D721Med (cell line): ENCODE results near the gene MEGF10.

Experiments
- DNase-seq: peaks from one replicate; pipeline ENCODE4 v3.0.0; 2011; ENCODE audit warnings: low spot score; ENCODE audit not compliant: insufficient read length
- FAIRE-seq: peaks from 2 replicates; lab custom pipeline; 2011; peaks lifted over from hg19 to GRCh38; lab: Jason Lieb, UNC
- CTCF ChIP-seq: IDR thresholded peaks from 2 replicates; pipeline ENCODE4 v1.5.1; 2012; ENCODE audit warnings: mild to moderate bottlenecking, control low read depth; ENCODE audit not compliant: insufficient read depth; ENCODE audit errors: missing control alignments

MEGF10 gene

GRCh38 chr5:127445328-127445727, 154.7 kb downstream of the MEGF10 start:
- no peak for TF ChIP-seq CTCF
- FAIRE-seq (no peak), DNase-seq (no peak)

- no peak for TF ChIP-seq CTCF
- DNase-seq (no peak), FAIRE-seq (no peak)
These were observed 156.0 kb downstream of the MEGF10 start for GRCh38 chr5:127446626-127447025.

GRCh38 chr5:127447827-127448226, 157.2 kb downstream of the MEGF10 start:
- FAIRE-seq, result no peak
- no peak for TF ChIP-seq CTCF
- no peak for DNase-seq

GRCh38 chr5:127450046-127450445, 159.4 kb downstream of the MEGF10 start:
- no peak for DNase-seq
- FAIRE-seq, result no peak
- no peak for TF ChIP-seq CTCF

- no peak for DNase-seq
- no peak for FAIRE-seq
- no peak for TF ChIP-seq CTCF
These were observed 160.5 kb downstream of the MEGF10 start for GRCh38 chr5:127451096-127451495.

GRCh38 chr5:127452626-127453025, 162.0 kb downstream of the MEGF10 start:
- DNase-seq (no peak), FAIRE-seq (no peak)
- no peak for TF ChIP-seq CTCF

- DNase-seq (no peak), FAIRE-seq (no peak)
- TF ChIP-seq CTCF, result no peak
These were observed 180.6 kb downstream of the MEGF10 start for GRCh38 chr5:127471211-127471610.
